Measurements from ENCODE around the gene DAAM1. TPM values are rescaled to one million over a fixed set of nuclear protein-coding genes. Genes with fewer than 3 reads are reported as not detected.

Gene DAAM1
- total RNA-seq, 4 donors from 2014 or later, result 13.5 to 72.7 (median 46.2) TPM

DNA sequence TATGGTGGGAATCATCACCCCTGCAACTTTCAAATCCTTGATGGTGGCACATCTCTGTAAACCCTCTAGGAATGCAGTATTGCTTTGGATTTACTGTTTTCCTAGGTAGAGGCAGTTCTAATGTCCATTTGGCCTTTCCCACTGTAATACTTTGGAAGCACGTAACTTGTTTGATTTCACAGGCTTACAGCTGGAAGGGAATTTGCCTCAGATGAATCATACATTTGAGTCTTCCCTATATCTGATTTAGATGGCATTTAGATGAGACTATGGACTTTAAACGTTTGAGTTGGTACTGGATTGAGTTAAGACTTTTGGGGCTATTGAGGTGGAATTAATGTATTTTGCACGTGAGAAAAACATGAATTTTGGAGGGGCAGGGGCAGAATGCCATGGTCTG is 35.9 kb downstream of the DAAM1 start:
- H3K27ac ChIP-seq, result no peak overlapping the region
- DNase-seq, result no peak
- TF ChIP-seq POLR2A (IDR thresholded peaks at IDR 0.05), result no peak
- no peak for TF ChIP-seq CTCF (IDR thresholded peaks at IDR 0.05)
- intact Hi-C loops (cut with DNase I; ENCODE audit: low total_unique reads), result no loop called here
- H3K4me3 ChIP-seq, result no peak overlapping the region
- H3K9me3 ChIP-seq, result no peaks in the 10 kb centered on the region
- H3K27me3 ChIP-seq, result no peaks in the 10 kb centered on the region
- H3K4me1 ChIP-seq, result no peaks in the 10 kb centered on the region
- no peaks in the 10 kb centered on the region for H3K36me3 ChIP-seq

DNA sequence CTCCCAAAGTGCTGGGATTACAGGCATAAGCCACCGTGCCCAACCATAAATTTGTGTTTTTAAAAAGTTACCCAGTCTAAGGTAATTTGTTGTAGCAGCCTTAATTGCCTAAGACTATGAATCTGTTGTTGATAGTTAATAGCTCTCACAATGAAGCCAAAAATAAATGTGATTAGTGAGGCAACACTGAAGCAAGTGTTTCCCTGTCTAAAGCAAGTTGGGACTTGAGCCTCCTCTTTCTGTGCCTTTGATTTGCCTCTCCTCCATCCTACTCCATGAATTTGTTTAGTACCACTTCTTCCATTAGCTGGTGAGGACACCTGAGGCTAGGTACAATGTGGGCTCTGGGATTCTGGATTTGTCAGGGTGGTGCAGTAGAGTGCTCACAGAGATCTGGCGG is 36.8 kb downstream of the DAAM1 start:
- DNase-seq, result no peak
- no peaks in the 10 kb centered on the region for H3K9me3 ChIP-seq
- TF ChIP-seq POLR2A (IDR thresholded peaks at IDR 0.05) (no peak), CTCF (IDR thresholded peaks at IDR 0.05) (no peak)
- peaks cover 0 to 6% of the 10 kb centered on the region in 2 donors for H3K4me1 ChIP-seq
- no peak overlapping the region for H3K27ac ChIP-seq
- H3K27me3 ChIP-seq, result no peaks in the 10 kb centered on the region
- intact Hi-C loops (cut with DNase I; ENCODE audit: low total_unique reads), result no loop called here
- H3K4me3 ChIP-seq, result no peak overlapping the region
- H3K36me3 ChIP-seq, result no peaks in the 10 kb centered on the region

GRCh38 chr14:59228421-59228820 is 40.0 kb downstream of the DAAM1 start:
- Histone ChIP-seq H3K27ac (peak overlapping the region in 1 of 2 donors; percentile 7), H3K4me1 (peaks cover 0 to 6% of the 10 kb centered on the region in 2 donors), H3K27me3 (no peaks in the 10 kb centered on the region), H3K9me3 (no peaks in the 10 kb centered on the region), H3K4me3 (no peak overlapping the region), H3K36me3 (no peaks in the 10 kb centered on the region)
- DNase-seq, result no peak
- TF ChIP-seq POLR2A (IDR thresholded peaks at IDR 0.05) (no peak), CTCF (IDR thresholded peaks at IDR 0.05) (no peak)
- intact Hi-C loops (cut with DNase I; ENCODE audit: low total_unique reads), result no loop called here

- peaks cover 0 to 6% of the 10 kb centered on the region in 2 donors for H3K4me1 ChIP-seq
- no peak for DNase-seq
- intact Hi-C loops (cut with DNase I; ENCODE audit: low total_unique reads), result no loop called here
- no peaks in the 10 kb centered on the region for H3K27me3 ChIP-seq
- H3K27ac ChIP-seq, result no peak overlapping the region
- H3K9me3 ChIP-seq, result no peaks in the 10 kb centered on the region
- no peak overlapping the region for H3K4me3 ChIP-seq
- no peaks in the 10 kb centered on the region for H3K36me3 ChIP-seq
- TF ChIP-seq POLR2A (IDR thresholded peaks at IDR 0.05) (no peak), CTCF (IDR thresholded peaks at IDR 0.05) (no peak)
These were observed 41.4 kb downstream of the DAAM1 start for GRCh38 chr14:59229653-59230406.

DNA sequence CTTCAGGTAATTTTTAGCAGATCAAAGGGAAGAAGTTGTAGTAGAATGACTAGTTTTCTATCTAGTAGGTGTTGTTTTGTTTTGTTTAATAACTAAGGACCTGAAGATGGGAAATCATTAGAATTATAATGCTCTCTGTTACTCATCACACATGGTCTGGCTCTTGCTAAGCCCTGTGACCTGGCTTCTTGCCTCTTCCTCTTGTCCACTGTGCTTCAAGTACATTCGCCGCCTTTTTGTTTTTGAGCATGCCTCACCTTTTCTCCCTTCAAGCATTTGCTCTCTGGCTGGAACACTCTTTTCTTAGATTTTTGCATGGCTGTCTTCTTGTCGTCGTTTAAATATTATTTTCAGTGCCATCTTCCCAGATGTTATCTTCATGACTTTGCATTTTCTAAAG is 47.7 kb downstream of the DAAM1 start:
- H3K27me3 ChIP-seq, result no peaks in the 10 kb centered on the region
- intact Hi-C loops (cut with DNase I; ENCODE audit: low total_unique reads), result no loop called here
- DNase-seq, result peak; percentile 28 to 39
- no peaks in the 10 kb centered on the region for H3K9me3 ChIP-seq
- no peak overlapping the region for H3K4me3 ChIP-seq
- TF ChIP-seq CTCF (IDR thresholded peaks at IDR 0.05) (no peak), POLR2A (IDR thresholded peaks at IDR 0.05) (no peak)
- H3K36me3 ChIP-seq, result no peaks in the 10 kb centered on the region
- H3K4me1 ChIP-seq, result no peaks in the 10 kb centered on the region
- peak overlapping the region in 1 of 2 donors; percentile 33 for H3K27ac ChIP-seq

Data from uterus (tissue), 4 donors.